ENCODE data around the gene CDHR3. TPM values are rescaled to one million over a fixed set of nuclear protein-coding genes. Genes with fewer than 3 reads are reported as not detected.

CDHR3 gene
- polyA plus RNA-seq, 1 donor from 2014 or later: 2.9 TPM

- Histone ChIP-seq H3F3A (ENCODE audit: insufficient read depth, low read length, poor library complexity, severe bottlenecking) (no peaks in the 10 kb centered on the region), H3K79me2 (replicated peaks; ENCODE audit: insufficient read depth, low read length) (no peaks in the 10 kb centered on the region), H2AFZ (ENCODE audit: low read depth, low read length) (no peak overlapping the region), H3K9me3 (ENCODE audit: low read length) (no peaks in the 10 kb centered on the region), H3K36me3 (ENCODE audit: insufficient read depth, low read length) (no peaks in the 10 kb centered on the region), H4K20me1 (ENCODE audit: insufficient read depth) (no peaks in the 10 kb centered on the region), H3K9ac (ENCODE audit: low read length) (no peak overlapping the region), H3K9me2 (ENCODE audit: insufficient read depth, low read length) (no peaks in the 10 kb centered on the region), H3K27ac (ENCODE audit: low read length) (no peak overlapping the region), H3K27me3 (ENCODE audit: insufficient read depth, low read depth, low read length) (no peaks in the 10 kb centered on the region), H3K4me3 (ENCODE audit: low read length) (no peak overlapping the region), H3K4me2 (ENCODE audit: low read length) (no peak overlapping the region)
- TF ChIP-seq POLR2AphosphoS5 (IDR thresholded peaks at IDR 0.05) (no peak), EZH2 (IDR thresholded peaks at IDR 0.05; ENCODE audit: borderline replicate concordance, insufficient read depth, low read length, poor library complexity, severe bottlenecking) (no peak), MXI1 (conservative IDR thresholded peaks at IDR 0.05; ENCODE audit: poor library complexity, severe bottlenecking) (no peak), CTCF (IDR thresholded peaks at IDR 0.05; ENCODE audit: poor library complexity, severe bottlenecking) (no peak), RAD21 (conservative IDR thresholded peaks at IDR 0.05) (no peak), REST (IDR thresholded peaks at IDR 0.05; ENCODE audit: borderline replicate concordance) (no peak), TAF1 (IDR thresholded peaks at IDR 0.05; ENCODE audit: low read depth) (no peak), EP300 (conservative IDR thresholded peaks at IDR 0.05; ENCODE audit: poor library complexity, severe bottlenecking) (no peak), SMC3 (conservative IDR thresholded peaks at IDR 0.05; ENCODE audit: poor library complexity) (no peak)
Measured at GRCh38 chr7:106070201-106070551, 107.1 kb downstream of the CDHR3 start.

DNA sequence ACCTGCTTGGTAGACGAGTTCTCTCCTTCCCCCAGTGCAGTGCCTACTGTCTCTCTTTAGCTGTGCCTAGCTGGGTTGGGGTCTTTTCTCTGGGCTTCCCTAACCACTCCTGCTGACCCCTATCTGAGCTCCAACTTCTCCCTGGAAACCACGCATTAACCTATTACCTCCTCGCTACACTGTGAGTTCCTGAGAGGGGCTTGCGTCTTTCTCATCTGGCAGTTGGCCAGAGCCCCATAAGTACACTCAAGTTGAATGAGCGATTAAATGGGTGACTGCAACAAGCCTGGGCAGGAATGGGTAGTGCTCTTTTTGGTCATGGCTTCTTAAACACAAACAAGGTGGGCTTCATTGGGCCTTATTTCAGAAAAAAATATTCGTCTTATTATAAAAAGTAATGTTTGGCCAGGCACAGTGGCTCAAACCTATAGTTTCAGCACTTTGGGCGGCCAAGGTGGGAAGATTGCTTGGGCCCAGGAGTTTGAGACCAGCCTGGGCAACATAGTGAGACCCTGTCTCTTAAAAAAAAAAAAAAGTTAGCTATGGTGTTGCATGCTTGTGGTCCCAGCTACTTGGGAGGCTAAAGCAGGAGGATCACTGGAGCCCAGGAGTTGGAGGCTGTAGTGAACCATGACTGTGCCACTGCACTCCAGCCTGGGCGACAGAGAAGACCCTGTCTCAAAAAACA lies 107.6 kb downstream of the CDHR3 start:
- Histone ChIP-seq H3K27me3 (ENCODE audit: insufficient read depth, low read depth, low read length) (no peaks in the 10 kb centered on the region), H3K9me3 (ENCODE audit: low read length) (no peaks in the 10 kb centered on the region), H3F3A (ENCODE audit: insufficient read depth, low read length, poor library complexity, severe bottlenecking) (no peaks in the 10 kb centered on the region), H3K4me2 (ENCODE audit: low read length) (no peak overlapping the region), H3K9me2 (ENCODE audit: insufficient read depth, low read length) (no peaks in the 10 kb centered on the region), H3K79me2 (replicated peaks; ENCODE audit: insufficient read depth, low read length) (no peaks in the 10 kb centered on the region), H3K36me3 (ENCODE audit: insufficient read depth, low read length) (no peaks in the 10 kb centered on the region), H4K20me1 (ENCODE audit: insufficient read depth) (no peaks in the 10 kb centered on the region), H3K27ac (ENCODE audit: low read length) (no peak overlapping the region), H3K9ac (ENCODE audit: low read length) (no peak overlapping the region), H2AFZ (ENCODE audit: low read depth, low read length) (no peak overlapping the region), H3K4me3 (ENCODE audit: low read length) (no peak overlapping the region)
- TF ChIP-seq EP300 (conservative IDR thresholded peaks at IDR 0.05; ENCODE audit: poor library complexity, severe bottlenecking) (no peak), EZH2 (IDR thresholded peaks at IDR 0.05; ENCODE audit: borderline replicate concordance, insufficient read depth, low read length, poor library complexity, severe bottlenecking) (no peak), RAD21 (conservative IDR thresholded peaks at IDR 0.05) (no peak), TAF1 (IDR thresholded peaks at IDR 0.05; ENCODE audit: low read depth) (no peak), SMC3 (conservative IDR thresholded peaks at IDR 0.05; ENCODE audit: poor library complexity) (no peak), CTCF (IDR thresholded peaks at IDR 0.05; ENCODE audit: poor library complexity, severe bottlenecking) (no peak), POLR2AphosphoS5 (IDR thresholded peaks at IDR 0.05) (no peak), REST (IDR thresholded peaks at IDR 0.05; ENCODE audit: borderline replicate concordance) (no peak), MXI1 (conservative IDR thresholded peaks at IDR 0.05; ENCODE audit: poor library complexity, severe bottlenecking) (no peak)
